RWPE2 (cell line): ENCODE results near the gene EDC3.
A peak's percentile ranks its signal among the peaks of the same experiment; 100 is the strongest.
"Not testable (repeated sequence)": the region's sequence is repeated elsewhere in the genome, so short reads cannot be mapped to it uniquely, and the experiment has no call there.

ENCODE experiments used
- ATAC-seq: fragments of 200-7000 bp; cut with Tn5 transposase; 3 replicates; pipeline ENCODE4 v1.9.1; 2021; ENCODE audit warnings: low read depth
- DNase-seq: peaks from one replicate; pipeline ENCODE4 v3.0.0-alpha.2; 2020; ENCODE audit warnings: low spot score
- H3K27ac ChIP-seq: fragments of 450-650 bp; 2 replicates; pipeline ENCODE4 v1.5.1; 2017; ENCODE audit warnings: mild to moderate bottlenecking; ENCODE audit not compliant: poor library complexity, severe bottlenecking
- H3K27me3 ChIP-seq: fragments of 250-450 bp; sonication (Bioruptor Pico); 2 replicates; pipeline ENCODE4 v1.5.1; 2021; ENCODE audit warnings: mild to moderate bottlenecking, moderate library complexity; ENCODE audit not compliant: insufficient read depth, poor library complexity, severe bottlenecking
- H3K36me3 ChIP-seq: fragments of 250-450 bp; sonication (Bioruptor Pico); 2 replicates; pipeline ENCODE4 v1.5.1; 2020; ENCODE audit warnings: low read depth, mild to moderate bottlenecking, moderate library complexity
- H3K4me1 ChIP-seq: fragments of 250-450 bp; sonication (Bioruptor Pico); 2 replicates; pipeline ENCODE4 v1.5.1; 2021; ENCODE audit warnings: mild to moderate bottlenecking, moderate library complexity; ENCODE audit not compliant: insufficient read depth, poor library complexity, severe bottlenecking
- H3K4me3 ChIP-seq: fragments of 250-450 bp; sonication (Bioruptor Pico); 2 replicates; pipeline ENCODE4 v1.5.1; 2021; ENCODE audit warnings: mild to moderate bottlenecking, moderate library complexity; ENCODE audit not compliant: severe bottlenecking
- H3K9me3 ChIP-seq: fragments of 250-450 bp; sonication (Bioruptor Pico); 2 replicates; pipeline ENCODE4 v1.5.1; 2021; ENCODE audit warnings: mild to moderate bottlenecking, moderate library complexity; ENCODE audit not compliant: severe bottlenecking
- CTCF ChIP-seq: fragments of 450-650 bp; IDR thresholded peaks from one replicate; pipeline ENCODE4 v1.5.1; 2017; ENCODE audit warnings: mild to moderate bottlenecking, moderate library complexity; ENCODE audit not compliant: poor library complexity, severe bottlenecking

The EDC3 gene

GRCh38 chr15:74732846-74733245 lies 37.0 kb upstream of the EDC3 start:
- no peak for ATAC-seq

GRCh38 chr15:74730619-74731316 lies 34.9 kb upstream of the EDC3 start:
- Histone ChIP-seq H3K4me1 (no peaks in the 10 kb centered on the region), H3K36me3 (no peaks in the 10 kb centered on the region), H3K27me3 (peaks cover 10% of the 10 kb centered on the region), H3K9me3 (no peaks in the 10 kb centered on the region), H3K4me3 (no peak overlapping the region), H3K27ac (no peak overlapping the region)
- ATAC-seq: no peak
- no peak for TF ChIP-seq CTCF
- DNase-seq: no peak

More at GRCh38 chr15:74732846-74733245, 37.0 kb upstream of the EDC3 start:
- no peak for DNase-seq
- Histone ChIP-seq H3K36me3 (no peaks in the 10 kb centered on the region), H3K4me3 (no peak overlapping the region), H3K27me3 (peaks cover 5% of the 10 kb centered on the region), H3K4me1 (no peaks in the 10 kb centered on the region), H3K9me3 (no peaks in the 10 kb centered on the region), H3K27ac (no peak overlapping the region)
- TF ChIP-seq CTCF: no peak

GRCh38 chr15:74729372-74729771 lies 33.5 kb upstream of the EDC3 start:
- not testable (repeated sequence) for H3K27ac ChIP-seq, H3K9me3 ChIP-seq, DNase-seq, ATAC-seq, H3K36me3 ChIP-seq, H3K4me3 ChIP-seq, H3K27me3 ChIP-seq, H3K4me1 ChIP-seq

GRCh38 chr15:74728699-74729098 lies 32.9 kb upstream of the EDC3 start:
- H3K27me3 ChIP-seq, H3K27ac ChIP-seq, H3K4me1 ChIP-seq, H3K4me3 ChIP-seq, H3K36me3 ChIP-seq, ATAC-seq, H3K9me3 ChIP-seq: not testable (repeated sequence)
- DNase-seq: peak; percentile 55

GRCh38 chr15:74727727-74728126 lies 31.9 kb upstream of the EDC3 start:
- no peaks in the 10 kb centered on the region for H3K4me1 ChIP-seq
- peaks cover 10% of the 10 kb centered on the region for H3K27me3 ChIP-seq
- no peaks in the 10 kb centered on the region for H3K36me3 ChIP-seq
- no peak overlapping the region for H3K4me3 ChIP-seq
- DNase-seq (peak; percentile 38), ATAC-seq (no peak)
- TF ChIP-seq CTCF: no peak
- no peak overlapping the region for H3K27ac ChIP-seq
- H3K9me3 ChIP-seq: no peaks in the 10 kb centered on the region

GRCh38 chr15:74726774-74727164 lies 30.9 kb upstream of the EDC3 start:
- DNase-seq: no peak
- no peaks in the 10 kb centered on the region for H3K9me3 ChIP-seq
- H3K36me3 ChIP-seq: no peaks in the 10 kb centered on the region
- H3K27ac ChIP-seq: no peak overlapping the region
- peak overlapping the region; percentile 47 for H3K4me3 ChIP-seq
- peaks cover 10% of the 10 kb centered on the region for H3K27me3 ChIP-seq
- no peak for ATAC-seq
- no peak for TF ChIP-seq CTCF
- no peaks in the 10 kb centered on the region for H3K4me1 ChIP-seq
